ENCODE measurements around the gene SREBF1.

Gene SREBF1

DNA sequence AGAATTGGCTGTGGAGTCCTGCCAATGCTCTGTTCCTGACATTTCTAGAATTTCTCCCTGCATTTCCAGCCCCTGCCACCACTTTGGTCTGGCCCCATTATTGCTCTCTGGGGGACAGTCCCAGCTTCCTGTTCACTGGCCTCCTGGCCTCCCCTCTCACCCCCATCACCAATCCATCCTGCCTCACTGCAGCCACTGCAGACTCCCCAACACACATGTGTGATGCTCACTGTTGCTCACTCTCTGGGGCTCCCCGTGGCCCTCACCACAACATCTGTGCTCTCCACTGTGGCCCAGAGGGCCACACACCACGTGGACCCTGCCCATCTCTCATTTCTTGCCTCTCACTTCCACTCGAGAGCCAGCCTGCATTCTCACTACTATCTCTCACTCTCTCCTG is 64.6 kb downstream of the SREBF1 start:
- DNase-seq, result no peak

DNA sequence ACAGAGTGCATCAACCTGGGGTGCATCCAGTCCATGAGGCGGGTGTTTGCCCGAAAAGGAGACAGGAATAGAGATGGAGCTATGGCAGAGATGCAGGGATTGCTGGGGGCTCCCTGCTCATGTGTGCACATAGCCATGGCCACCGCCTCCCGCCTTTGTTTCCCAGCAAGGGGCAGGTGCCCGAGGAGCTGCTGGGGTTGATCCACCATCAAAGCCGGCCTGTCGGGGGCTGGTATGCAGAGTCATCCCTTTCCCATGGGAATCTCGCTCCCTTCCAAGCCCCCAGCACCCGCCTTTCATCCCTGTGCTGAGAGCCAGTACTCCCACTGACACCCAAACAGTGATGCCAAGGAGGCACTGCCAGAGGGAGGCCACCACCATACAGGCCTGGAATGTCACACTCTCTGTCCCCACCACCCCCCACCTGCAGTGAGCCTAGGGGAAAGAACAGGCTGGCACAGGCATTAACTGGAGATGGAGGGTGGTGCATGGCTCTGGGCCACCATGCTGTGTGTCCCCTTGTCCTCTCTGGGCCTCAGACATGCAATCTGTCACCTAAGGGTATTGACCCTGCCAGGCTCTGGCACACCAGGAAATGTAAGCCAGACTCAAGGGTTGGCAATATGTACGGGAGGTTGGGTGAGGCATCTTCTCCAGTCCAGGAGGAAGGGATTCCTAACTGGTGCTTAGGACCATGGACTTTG is 65.1 kb downstream of the SREBF1 start:
- DNase-seq, result no peak

DNA sequence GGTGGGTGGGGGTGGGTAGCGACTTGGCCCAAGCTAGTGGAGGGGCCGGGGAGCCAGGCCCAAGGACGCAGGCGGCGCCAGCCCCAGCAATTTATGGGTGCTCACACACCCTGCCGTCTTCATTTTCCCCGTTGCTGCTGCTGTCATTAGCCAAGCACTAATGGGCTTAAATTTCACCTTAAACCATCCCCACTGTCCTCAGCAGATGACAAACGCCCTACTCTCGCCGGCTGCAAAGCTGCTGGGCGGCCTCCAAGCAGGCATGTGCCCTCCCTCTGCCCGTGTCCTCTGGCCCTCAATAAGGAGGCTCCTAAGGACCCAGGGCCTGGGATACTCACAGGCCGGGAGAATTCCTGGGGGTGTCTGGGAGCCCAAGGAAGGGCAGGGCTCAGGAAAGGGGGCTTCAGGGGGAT is 66.1 kb downstream of the SREBF1 start:
- no peak for DNase-seq

DNA sequence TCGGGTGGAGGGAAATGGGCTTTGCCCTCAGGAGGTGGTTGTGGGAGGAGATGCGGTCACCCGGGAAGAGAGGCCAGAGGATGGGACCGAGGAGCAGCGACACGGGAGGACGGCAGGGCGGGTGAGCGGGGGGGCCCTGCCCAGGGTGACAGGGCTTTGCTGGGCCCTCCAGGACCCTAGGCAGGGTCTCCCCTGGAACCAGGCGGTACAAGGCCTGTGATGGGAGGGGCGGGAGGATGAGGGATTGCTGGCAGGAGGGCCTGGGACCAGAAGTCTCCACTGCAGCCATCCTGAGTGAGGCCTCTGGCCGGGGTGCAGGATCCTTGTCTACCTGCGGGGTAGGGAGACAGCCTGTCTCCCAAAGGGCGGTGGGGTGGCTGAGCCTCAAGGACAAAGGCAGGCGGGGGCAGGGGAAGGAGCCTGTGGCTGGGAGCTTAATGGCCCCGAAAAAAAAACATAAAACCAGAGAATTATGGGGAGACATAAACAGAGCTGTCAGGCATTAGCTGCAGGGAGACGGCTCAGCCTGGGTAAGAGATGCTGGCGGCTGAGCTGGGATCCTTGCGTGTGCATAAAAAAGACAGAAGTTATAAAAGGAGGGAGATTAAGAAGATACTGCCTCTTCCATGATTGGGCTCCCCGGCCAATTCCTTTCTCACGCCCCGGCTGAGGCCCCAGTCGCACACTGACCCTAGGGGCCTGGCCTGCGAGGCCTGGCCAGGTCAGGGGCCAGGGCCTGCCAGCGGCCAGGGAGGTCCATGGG is 66.7 kb downstream of the SREBF1 start:
- no peak for DNase-seq

DNA sequence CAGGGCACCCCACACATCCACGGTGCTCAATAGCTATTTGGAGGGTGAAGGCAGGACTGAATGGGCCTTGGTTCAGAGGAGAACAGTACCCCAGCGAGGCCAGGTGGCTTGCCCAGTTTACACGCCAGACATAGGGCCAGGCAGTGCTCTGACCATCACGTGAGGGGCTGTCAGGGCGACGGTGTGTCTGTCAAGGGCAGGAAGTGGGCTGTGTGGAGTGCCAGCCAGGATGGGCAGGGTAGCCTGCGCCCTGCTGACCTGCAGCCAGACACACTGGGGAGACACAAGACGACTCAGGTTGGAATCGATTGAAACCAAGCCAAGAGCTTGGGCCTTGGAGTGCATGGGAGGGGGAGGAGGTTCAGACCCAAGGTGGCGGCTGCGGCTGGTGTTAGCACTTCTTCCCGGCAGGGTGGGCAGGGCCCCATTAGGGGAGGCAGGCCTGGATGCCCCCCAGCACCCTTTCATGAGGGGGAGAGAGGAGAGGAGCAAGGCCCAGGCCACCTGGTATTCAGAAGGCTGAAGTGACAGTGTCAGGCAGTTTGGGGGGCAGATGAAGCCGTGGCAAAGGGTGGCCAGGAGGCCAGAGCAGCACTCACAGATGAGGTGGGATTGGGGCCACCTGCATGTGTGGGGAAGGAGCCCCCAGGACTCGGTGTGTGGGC is 68.2 kb downstream of the SREBF1 start:
- DNase-seq, result no peak

DNA sequence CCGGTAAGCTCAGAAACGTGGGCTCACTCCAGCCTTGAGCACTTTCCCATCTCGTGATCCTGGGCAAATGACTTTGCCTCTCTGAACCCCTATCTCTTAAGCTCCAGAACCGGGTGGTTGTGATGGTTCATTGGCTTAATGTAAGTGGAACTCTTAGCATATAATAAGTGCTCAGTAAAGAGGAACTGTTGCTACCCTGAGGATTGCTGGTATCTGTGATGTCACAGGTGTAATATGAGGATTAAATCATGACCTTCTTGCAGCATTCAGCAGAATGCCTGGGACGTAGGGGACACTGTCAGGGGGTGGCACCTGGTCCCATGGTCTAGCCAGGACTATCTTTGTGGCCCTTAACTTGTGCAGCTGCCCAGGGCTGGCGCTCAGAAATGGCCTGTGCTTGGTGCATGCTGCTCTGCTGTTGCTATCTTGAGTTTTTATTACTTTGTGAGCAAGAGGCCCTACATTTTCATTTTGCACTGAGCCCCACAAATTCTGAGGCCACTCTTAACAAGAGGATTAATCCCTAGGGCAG is 68.8 kb downstream of the SREBF1 start:
- no peak for DNase-seq

DNA sequence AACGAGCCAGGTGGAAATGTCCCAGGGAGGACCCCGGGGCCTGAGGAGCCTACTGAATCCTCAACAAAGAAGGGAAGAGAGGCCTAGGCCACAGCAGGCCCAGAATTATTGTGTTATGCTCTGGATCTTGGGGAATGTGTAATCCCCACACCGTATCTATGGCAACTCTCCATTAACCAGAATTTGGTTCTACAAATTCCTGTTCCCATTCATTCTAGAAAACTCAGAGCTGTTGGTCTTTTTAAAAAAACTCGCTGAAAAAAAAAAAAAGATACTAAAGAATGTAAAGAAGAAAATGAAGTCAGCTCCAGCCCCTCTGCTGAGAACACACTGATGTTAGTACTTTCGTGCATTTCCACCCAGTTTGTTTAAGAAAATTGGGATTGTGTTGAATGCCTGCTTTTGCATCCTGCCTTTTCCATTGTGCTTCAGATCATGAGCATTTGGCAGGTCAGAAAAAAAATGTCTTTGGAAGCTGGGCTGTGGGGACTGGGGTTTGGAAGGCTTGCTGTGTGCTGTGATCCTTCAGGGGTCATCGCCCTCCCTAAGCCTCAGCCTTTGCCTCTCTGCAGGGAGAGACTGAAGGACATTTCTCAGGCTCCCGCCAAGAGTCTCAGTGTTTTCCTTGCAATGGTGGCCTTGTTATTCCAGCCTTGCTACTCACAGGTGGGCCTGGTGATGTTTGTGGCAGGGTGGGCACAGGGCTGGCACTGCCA is 69.5 kb downstream of the SREBF1 start:
- no peak for DNase-seq

DNA sequence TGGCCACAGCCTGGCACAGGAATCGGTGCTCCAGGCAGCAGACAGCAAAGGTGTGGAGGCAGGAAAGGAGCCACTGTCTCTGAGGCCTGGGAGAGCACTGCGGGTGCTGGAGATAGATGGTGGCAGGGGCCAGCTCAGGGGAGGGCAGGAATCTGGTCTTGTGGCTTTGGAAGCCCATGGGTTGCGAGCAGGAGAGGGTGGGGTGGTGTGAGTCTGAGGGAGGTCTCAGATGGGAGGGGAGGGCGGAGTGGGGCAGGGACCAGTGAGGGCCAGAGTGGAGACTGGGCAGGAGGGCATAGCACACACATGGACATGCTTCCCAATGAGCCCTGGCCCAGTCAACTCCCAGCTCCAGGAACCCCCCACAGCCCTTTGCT is 70.1 kb downstream of the SREBF1 start:
- no peak for DNase-seq

DNA sequence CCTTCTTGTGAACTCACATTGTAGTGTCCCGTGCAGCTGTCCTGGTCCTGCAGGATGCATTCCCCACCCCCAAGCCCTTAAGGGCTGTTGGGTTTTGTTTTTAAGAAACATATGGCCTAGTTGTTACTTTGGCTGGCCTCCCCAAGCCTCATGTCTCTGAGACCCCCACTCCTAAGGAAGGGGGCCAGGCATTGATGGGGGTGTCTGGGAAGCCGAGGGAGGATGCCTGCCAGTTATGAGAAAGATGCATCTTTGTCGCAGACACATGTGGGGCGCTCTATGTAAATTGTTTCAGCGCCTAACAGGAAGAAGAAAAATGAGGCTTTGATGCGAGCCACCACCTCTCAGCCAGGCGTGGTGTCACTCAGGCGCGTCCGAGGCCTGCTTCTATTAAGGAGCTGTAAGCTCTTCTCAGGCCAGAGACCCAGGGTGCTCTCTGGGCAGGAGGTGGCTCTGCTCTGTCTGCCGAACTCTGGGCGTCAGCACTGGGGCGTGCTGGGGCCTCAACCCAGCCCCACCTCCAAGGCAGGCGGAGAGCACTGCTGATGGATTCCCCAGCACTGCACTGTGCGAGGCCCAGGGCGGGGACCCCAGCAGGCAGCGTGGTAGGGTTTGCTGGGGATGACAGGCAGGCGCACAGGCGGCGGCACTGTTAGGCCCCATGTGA is 70.6 kb downstream of the SREBF1 start:
- no peak for DNase-seq

DNA sequence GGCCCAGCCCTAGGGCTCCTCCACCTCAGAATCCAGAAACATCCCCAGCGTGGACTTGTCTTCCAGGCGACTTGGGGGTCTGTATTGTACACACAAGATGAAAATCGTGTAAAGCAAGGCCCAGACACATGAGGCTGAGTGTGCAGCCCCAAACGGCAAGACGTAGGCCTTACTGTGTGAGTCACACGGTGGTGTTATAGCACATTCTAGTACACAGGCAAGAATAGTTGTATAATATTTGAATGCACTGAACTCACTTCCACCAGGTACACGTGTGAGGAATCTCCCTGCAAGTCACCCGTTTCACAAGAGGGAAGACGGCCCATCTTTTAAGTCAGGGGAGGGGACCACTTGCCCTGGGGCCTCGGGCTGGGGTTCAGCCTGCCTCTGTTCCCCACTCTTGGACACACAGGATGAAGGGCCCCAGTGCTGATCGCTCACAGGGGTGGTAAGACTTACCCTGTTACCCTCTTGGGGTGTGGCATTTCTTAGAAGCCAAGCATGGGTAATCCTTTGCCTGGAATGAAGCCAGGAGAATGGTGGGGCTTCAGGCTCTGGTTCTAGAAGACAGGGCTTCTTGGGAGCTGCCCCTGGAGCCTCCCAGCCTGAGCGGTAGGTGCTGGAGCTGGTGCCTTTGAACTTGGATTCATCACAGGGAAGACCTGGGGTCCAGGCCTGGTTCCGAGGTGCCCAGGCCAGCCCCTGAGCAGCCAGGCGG is 71.3 kb downstream of the SREBF1 start:
- DNase-seq, result no peak

DNA sequence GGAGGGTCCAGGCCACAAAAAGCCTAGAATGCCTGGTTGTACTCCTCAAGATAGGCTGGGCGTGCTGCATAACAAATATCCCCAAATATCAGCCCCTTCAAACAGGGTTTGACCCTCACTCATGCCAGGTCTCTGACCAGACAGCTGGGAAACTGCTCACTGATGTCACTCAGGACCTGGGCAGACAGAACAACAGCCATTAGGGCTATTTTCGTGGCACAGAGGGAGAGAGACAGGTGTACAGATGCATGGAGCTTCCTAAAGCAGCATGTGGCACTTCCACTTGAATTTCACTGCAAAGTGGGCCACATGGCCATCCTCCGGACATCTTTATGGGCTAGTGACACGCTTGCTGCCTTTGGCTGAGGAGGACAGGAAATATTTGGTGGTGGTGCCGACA is 73.1 kb downstream of the SREBF1 start:
- DNase-seq, result no peak

DNA sequence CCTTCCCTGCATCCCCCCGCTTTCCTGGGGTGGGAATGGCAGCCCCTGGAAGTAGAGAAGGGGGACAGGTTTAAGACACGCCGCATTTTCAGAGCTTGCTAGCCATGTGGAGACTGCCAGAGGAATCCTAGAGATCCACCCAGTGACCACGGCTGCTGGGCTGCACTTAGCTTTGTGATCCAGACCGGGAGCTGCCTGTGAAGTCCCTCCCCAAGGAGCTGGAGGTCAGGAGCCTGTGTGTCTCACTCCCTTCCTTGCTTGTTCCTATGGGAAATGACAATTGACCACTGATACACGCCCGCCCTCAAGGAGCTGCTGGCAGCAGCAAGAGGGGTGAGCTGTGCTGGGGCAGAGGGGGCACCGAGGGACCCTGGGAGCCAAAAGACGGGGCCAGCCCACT is 73.7 kb downstream of the SREBF1 start:
- no peak for DNase-seq

DNA sequence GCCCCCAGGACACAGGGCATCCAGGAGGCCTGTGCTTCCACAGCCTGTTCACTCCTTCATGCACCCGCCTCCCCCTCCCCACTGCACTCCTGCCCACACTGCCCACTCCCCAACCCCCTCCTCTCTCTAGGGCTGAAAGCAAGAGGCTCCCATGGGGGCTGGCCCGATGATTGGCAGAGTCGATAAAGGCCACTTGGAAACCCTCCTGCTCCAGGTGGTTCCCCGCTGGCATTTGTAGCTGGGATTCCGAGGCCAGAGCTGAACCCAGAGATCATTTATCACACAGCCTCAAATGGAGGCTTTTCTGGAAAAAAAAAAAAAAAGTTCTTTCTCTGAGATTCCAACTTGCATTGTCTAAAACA is 74.1 kb downstream of the SREBF1 start:
- no peak for DNase-seq

Data from activated naive CD4-positive, alpha-beta T cell (primary cell).